ENCODE measurements around the gene DISP2. TPM values are rescaled to one million over a fixed set of nuclear protein-coding genes. Genes with fewer than 3 reads are reported as not detected.

The DISP2 gene
- polyA plus RNA-seq, 3 donors: 0.42 to 0.92 (median 0.50) TPM

DNA sequence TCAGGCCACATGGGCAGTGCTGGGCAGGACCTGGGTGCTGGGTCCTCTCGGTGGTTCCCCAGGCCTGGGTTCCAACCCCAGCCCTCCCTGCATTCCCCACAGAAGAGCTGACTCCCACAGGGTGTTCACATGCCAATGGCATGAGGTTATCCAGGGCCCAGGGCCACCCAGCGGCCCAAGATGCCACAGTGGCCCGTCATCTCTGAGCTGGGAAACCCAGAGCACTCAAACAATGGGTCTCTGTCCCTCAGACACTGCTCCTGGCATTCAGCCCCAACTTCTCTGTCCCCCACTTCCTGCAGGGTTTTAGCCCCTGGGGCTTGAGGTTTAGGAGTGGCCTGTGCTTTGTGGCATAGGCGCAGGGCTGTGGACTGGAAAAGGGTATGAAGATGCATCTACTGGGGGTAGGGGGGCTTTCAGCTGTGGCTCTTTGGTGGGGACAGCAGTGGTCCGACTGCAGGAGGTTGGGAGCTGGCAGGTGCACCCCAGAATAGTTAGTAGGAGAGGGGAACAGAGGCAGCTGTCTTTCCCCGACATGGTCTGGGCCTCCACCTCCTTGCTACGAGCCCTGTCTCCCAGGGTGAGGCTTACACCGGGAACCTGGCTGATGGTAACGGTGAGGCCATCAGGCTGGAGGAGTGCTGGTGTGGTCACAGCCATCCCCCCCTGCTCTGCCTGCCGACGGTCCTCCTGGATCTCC, 18.9 kb upstream of the DISP2 start:
- DNase-seq (ENCODE audit: extremely low read depth in 1 of 11, low read depth in 9 of 11, low spot score in 4 of 11): no peak

DNA sequence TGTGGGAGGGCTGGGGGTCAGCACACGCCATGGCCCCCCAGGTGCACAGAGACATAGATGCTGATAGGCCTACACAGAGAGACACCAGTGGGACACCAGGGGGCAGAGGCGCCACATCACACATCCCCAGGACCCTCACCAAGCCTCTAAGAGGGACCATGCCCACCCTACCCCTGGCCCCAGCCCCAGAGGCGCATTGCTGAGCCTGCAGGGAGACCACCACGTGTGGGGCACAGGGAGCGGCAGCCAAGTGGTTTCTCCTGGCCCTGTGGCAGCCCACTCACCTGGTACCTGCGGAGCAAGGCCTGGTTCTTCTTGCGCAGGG, 18.4 kb upstream of the DISP2 start:
- no peak for DNase-seq (ENCODE audit: extremely low read depth in 1 of 11, low read depth in 9 of 11, low spot score in 4 of 11)

DNA sequence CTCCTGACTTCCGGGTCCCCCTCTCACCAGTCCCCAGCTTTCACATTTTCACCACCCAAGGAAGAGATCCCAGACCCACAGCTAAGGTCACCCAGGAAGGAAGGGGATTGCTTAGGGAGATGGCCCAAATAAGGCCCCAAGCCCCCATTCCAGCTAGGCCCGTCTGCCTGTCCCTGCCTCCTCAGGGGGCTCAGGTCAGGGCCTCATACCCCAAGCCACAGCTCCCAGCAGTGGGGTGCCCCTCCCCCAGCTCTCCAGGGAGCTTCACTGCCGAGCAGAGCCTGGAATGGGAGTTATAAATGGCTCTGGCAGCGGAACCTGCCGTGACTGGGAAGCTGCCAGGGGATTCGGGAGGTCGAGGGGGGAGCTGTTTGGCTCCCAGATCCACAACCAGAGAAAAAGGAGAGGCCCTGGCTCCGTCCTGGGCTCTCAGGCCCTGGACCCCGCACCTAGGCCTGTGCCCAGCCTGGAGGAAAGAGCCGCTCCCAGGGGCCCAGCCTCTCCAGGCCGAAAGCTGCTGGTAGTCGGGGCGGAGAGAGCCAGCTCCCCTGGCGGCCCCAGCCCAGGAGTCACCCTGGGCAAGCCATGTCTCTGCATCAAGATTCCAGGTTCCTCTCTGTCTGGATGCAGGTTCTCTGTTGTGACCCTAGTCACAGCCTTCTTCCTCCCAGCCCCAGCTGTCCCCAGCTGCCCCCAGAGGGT, 17.8 kb upstream of the DISP2 start:
- no peak for DNase-seq (ENCODE audit: extremely low read depth in 1 of 11, low read depth in 9 of 11, low spot score in 4 of 11)

DNA sequence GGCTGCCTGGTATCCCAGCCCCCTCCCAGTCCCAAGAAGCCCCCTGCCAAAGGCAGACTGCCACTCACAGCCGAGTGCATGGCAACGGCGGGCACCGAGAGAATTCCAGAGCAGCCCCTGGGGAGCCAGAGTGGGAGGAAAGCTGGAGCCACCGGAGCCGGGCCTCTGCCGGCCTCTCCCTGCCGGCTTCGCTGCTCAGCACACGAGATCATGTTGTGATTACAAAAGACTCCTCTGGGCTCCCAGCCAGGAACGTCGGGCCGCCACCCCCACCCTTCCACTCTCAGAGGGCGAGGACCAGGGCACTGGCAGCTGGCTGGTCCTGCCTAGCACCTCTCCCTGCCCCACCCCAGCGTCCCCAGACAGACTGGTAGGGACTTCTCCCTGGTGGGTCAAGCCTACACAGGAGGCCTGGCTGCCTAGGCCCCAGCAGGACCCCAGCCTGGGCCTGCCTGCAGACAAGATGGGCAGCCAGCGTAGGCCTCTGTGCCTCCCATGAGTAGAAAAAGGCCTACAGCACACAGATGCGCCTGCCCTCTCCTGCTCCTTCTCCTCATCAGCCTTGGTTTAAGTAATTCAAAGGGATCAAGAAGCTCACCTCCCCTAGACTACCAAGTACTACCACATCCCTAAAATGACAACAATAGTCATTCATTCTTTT, 17.1 kb upstream of the DISP2 start, which contains the start of gene CCDC9B:
TSS of gene CCDC9B (minus strand) at position 200 of the 661 bp plus-strand sequence. CDS start at position 80, 120 bp downstream.
- DNase-seq (ENCODE audit: extremely low read depth in 1 of 11, low read depth in 9 of 11, low spot score in 4 of 11): peak in 3 of 11 donors; percentile 63 to 81 (median 67)

DNA sequence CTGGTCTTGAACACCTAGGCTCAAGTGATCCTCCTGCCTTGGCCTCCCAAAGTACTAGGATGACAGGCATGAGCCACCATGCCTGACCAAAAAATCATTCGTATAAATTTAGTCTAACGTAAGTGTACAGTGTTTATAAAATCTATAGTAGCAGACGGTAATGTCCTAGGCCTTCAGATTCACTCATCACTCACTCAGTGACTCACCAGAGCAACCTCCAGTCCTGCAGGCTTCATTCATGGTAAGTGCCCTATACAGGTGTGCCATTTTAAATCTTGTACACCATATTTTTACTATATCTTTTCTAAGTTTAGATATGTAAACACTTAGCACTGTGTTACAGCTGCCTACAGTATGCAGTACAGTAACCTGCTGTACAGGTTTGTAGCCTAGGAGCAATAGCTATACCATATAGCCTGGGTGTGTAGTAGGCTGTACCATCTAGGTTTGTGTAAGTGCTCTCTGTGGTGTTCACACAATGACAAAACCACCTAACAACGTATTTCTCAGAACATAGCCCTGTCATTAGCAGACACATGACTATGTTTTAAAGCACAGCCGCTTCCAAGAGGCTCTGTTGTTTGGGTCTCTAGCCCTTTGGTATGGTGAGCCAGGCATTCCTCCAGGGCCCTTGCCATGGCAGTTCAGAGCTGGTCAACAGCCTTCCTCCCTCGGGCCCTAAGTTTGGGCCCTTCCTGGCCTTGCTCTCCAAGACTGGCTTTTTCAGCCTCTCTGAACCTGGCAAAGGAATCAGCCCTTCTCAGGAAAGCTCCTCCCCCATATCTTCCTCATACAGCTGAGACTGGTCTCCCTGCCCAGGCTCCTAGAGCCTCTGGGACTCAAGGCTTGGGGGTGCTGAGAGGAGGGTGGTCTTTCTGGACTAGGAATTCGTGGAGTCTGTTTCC, 15.4 kb upstream of the DISP2 start:
- no peak for DNase-seq (ENCODE audit: extremely low read depth in 1 of 11, low read depth in 9 of 11, low spot score in 4 of 11)

DNA sequence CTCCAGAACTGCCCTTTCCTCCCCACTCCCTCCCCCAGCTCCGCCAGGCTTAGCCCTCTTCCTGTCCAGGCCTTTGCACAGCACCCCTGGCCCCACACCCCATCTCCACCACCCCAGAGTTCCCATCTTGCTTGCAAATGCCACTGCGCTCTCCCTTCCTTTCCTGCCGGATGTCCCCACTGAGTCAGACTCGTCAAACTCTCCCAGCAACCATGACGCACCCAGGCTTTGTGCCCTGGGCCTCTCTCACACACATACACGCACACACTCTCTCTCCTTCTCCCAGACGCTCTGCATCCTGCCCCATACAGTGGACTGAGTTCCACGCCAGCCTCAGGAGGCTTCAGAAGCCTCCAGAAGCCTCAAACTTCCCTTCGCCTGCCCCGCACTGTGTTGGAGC, 14.5 kb upstream of the DISP2 start:
- no peak for DNase-seq (ENCODE audit: extremely low read depth in 1 of 11, low read depth in 9 of 11, low spot score in 4 of 11)

DNA sequence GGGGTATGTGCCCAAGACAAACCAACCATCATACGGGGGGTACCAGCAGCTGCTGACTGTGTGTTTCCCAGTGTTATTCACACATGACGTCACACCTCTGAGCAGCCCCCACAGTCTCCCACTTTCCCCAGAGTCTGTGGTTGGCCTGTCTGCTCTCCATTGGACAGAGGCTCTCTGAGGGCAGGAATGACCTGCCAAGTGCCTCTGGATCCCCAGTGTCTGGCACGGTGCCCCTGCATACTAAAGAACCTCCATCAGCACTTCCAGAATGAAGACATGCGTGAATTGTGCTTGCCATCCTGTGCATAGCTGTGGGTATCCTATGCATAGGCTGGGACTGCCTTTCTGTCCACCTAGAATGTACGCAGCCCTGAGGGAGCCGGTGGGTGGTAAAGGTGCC, 13.8 kb upstream of the DISP2 start:
- no peak for DNase-seq (ENCODE audit: extremely low read depth in 1 of 11, low read depth in 9 of 11, low spot score in 4 of 11)

DNA sequence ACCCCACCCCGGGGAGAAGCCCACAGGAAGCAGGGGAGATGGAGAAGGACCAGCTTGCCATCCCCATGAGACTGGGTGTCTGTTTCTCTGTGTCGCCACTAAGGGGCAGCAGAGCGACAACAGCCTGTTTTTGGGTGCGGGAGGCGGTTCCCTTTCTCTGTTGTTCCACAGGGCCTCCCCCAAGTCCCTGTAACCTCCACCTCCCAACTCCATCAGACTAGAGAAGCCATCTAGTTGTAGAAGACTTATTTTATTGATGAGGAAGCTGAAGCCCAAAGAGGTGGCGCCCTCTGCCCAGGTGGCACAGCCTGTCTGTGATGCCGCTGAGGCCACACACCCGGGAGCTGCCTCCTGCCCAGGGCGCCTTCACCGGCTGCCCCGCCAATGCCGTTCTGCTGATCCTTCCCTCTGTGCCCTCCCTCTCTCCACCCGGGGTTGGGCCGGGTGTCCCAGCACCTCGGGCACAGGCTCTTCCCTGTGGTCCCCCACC, 13.3 kb upstream of the DISP2 start:
- DNase-seq (ENCODE audit: extremely low read depth in 1 of 11, low read depth in 9 of 11, low spot score in 4 of 11): no peak

DNA sequence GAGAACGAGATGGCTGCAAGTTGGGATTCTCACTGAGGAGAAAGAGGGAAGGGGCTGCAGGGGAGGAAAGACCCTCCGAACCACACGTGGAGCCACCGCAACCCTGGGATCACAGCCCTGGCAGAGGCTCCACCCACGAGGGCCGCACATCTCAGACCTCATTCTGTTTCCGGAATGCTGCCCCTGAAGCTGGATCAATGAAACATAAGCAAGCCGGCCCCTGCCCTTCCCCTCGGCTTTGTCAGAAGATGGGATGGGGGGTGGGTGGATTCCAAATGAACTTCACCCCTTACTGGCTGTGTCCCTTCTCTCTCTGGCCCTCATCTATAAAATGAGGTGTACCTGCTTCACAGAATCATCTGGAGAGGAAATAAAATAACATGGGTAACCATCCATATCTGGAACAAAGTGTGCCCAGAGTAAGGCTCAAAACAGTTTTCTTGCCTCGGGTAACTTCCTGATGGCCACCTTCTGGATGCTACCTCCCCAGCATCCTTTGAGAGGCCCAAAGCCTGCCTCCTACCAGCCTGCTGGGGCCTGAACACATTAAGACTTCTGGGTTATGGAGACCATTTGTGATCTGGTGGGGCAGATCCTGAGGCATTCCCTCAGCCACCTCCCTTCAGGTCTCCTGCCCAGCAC, 12.7 kb upstream of the DISP2 start:
- DNase-seq (ENCODE audit: extremely low read depth in 1 of 11, low read depth in 9 of 11, low spot score in 4 of 11): no peak

DNA sequence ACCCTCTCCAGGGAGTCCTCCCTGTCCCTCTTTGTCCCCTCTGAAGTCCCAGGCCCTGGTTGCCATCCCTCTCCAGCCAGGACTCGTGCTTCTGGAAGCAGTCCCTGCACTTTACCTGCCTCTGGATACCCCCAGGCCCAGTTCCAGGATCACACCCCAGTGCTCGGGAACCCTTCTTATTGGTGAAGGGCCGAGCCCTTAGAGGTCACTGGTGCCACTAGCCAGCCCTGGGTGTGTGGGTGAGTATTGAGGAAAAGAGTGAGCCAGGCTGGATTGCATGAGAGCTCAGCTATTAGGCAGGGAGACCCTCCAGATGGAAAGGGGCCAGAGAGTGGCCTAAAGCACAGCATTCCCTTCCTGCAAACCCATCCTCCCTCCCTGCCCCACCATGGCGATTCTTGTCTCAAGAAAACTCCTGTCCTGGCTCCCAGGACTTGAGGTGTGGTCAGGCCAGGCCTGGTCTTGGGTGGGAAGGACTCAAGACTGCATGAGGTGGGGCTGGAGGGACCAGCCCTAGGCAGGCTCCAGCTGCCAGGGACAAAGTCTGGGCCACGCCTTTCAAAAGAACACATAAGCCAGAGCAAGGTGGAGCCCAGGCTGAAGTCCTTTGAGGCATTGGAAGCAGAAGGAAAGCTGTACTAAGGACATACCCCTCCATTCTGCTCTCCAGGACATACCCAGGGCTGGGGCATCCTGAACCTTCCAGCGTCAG, 12.0 kb upstream of the DISP2 start:
- DNase-seq (ENCODE audit: extremely low read depth in 1 of 11, low read depth in 9 of 11, low spot score in 4 of 11): no peak

DNA sequence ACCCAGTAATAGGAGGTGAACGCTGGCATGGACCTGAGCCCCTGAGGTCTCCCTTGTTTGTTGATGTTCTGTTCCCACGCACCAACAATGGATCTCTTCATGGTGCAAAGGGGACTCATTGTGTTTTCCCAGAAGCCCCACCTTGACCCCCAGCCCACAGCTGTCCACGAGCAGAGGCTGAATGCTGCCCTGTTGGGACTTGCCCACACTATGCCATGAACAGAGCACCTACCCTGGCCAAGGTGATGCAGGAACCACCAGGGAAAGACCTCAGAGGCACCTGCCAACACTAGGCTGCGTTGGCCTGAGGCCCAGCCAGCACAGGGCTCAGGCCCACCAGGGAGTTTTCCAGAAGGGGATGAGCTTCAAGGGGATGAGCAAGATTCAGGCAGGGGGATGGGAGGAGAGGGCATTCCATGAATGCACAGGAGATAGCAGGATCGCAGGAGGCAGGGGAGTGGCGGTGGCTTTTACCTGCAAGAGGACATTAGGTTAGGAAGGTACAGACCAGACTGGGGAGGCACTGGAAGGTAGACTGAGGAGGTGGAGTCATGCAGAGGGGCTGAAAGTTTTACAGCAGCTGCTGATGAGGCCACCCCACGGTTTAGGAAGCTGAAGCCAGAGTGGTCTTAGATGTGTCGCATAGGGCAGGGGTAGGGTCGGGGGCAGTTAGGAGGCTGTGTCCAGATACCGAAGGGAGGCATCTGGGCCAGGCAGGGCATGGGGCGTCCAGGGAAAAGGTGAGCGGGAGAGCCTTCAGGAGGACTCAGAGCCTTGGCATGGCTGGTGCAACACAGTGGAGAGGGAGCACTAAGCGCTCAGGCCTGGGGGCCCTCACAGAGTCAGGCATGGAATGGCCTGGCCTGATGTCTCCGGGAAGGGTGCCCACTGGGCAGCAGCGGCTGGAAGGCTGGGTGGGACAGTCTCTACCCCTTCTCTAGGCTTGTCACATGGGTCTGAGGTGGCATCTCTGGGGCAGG, 11.2 kb upstream of the DISP2 start:
- DNase-seq (ENCODE audit: extremely low read depth in 1 of 11, low read depth in 9 of 11, low spot score in 4 of 11): no peak

DNA sequence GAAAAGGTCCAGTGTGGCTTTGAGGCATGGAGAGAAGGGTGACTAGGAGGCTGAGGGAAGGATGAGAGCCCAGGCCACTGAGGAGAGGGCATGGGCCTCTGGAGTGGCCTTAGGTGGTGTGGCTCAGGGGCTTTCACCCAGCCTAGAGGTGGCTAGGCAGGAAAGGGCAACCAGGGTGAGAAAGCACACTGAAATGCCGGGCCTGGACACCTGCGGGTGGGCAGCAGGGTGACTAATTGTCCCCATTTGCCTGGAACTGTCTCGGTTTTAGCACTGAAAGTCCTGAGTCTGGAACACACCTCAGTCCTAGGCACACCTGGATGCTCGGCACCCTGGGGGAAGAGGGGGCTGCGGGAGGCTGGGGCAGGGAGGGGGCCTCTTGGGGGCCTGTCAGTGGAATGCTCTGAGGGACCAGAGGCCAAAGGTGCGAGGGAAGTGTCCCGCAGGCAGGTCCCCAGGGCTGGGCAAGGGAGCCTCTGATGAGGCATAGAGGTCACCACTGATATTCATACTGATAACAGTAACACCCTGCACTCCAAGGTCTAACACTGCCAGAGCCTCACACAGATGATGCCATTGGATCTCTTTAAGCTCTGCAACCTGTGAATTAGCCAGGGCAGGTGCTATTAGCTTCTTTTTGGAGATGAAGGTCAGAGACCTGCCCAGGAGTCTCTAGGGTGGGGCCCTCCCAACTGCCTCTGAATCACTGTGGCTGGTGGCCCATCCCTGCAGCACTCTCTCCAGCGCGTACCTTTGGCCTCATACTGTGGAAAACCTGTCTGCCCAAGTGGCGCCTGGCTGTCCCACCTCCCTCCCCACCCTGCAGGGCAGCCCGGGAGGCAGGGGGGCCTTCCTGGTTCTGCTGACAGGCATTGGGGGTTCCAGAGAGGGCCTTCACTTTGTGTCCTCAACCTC, 10.2 kb upstream of the DISP2 start:
- DNase-seq (ENCODE audit: extremely low read depth in 1 of 11, low read depth in 9 of 11, low spot score in 4 of 11): no peak

DNA sequence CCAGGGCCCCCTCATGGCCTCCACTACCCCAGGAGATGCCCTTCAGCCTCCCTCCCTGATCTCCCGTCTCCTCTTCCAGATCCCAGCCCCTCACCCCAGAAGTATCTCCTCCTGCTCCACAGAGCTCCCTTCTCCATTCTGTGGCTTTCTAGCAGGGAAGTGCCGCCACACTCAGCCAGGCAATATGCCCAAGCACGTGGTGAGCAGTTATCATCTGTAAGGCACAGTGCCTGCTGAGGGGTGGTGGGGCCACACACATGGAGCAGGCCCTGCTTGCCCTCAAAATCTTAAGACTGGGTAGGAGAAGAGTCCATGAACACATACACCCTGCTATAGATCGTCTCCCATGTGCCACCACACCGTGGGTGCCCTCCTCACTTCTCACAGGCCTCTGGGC, 9.5 kb upstream of the DISP2 start:
- DNase-seq (ENCODE audit: extremely low read depth in 1 of 11, low read depth in 9 of 11, low spot score in 4 of 11): no peak

DNA sequence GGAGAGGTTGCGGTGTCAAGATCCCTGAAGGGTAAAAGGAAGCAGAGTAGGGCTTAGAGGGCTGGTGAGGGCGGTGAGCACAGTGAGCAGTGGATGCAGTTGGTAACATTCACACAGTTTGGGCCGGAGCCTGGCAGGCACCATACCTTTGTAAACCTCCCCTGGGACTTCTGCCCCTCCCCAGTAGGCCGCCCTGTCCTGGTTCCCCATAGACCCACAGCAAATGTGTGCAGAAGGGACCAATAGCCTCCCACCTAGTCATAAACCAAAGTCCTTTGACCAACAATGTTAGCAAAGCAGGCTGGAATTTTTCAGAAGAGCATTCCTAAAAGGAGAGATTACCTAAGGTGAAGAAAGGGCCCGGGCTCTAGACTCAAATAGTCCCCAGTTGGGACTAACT, 8.9 kb upstream of the DISP2 start:
- no peak for DNase-seq (ENCODE audit: extremely low read depth in 1 of 11, low read depth in 9 of 11, low spot score in 4 of 11)

DNA sequence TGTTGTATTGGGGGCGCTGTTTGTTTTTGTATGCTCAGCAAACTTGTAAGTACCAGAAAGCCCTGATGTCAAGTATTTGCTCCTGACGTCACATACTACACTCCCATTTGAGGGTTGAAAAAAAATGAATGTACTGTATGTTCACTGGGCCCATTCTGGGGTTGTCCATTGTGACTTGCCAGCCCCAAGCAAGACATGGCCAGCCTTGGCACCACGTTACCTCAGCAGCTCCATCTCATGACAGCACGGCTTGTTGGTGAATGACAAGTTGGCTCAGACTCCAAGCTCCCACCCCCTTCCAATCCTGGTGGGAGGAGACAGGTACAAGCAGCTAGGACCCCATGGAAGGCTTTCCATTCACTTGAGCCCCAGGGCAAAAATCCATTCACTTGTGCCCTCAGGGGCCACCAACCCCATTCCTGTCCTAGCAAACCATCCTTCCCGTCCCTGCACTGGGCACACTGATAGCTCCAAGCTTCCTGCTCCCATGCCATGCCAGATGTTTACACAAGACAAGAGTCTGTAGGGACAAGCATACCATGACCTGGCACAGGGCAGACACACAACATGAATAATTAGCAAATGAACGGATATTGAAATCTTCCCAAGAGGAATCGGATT, 5.6 kb upstream of the DISP2 start:
- DNase-seq (ENCODE audit: extremely low read depth in 1 of 11, low read depth in 9 of 11, low spot score in 4 of 11): no peak

DNA sequence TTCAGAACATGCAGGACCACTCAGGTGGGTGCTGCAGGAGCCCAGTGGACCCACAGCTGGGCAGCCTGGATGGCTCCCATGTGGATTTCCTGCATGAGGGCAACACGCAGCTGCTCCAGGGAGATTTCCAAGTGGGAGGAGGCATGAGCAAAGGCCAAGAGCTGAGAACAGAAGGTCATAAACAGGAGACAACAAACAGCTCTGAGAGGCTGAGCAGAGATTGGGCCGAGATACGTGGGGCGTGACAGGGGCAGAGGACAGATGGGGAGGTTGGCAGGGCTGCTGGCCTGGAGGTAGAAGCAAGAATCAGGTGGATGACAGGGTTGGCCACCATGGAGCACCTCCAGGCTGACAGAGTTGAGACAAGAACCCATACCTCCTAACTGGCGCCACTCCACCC, 4.3 kb upstream of the DISP2 start:
- no peak for DNase-seq (ENCODE audit: extremely low read depth in 1 of 11, low read depth in 9 of 11, low spot score in 4 of 11)
